Upper lobe of right lung (tissue), 1 donor: ENCODE measurements around the gene CFAP20. TPM values are rescaled to one million over a fixed set of nuclear protein-coding genes. Genes with fewer than 3 reads are reported as not detected.
A peak's percentile ranks its signal among the peaks of the same experiment; 100 is the strongest.

Source experiments
- ATAC-seq: fragments of 200-7000 bp; cut with Tn5 transposase; one replicate; pipeline ENCODE4 v1.9.1; 2020; ENCODE audit warnings: mild to moderate bottlenecking, moderate library complexity
- DNase-seq: peaks from one replicate; pipeline ENCODE4 v3.0.0-alpha.2; 2020
- H3K27ac ChIP-seq: fragments of 200-600 bp; one replicate; pipeline ENCODE4 v1.8.0; 2022
- H3K27me3 ChIP-seq: fragments of 200-600 bp; one replicate; pipeline ENCODE4 v1.8.0; 2022; ENCODE audit warnings: mild to moderate bottlenecking
- H3K36me3 ChIP-seq: fragments of 200-600 bp; one replicate; pipeline ENCODE4 v1.8.0; 2022
- H3K4me1 ChIP-seq: fragments of 200-600 bp; one replicate; pipeline ENCODE4 v1.8.0; 2022
- H3K4me3 ChIP-seq: fragments of 200-600 bp; one replicate; pipeline ENCODE4 v1.8.0; 2022; ENCODE audit warnings: mild to moderate bottlenecking
- H3K9me3 ChIP-seq: fragments of 200-600 bp; one replicate; pipeline ENCODE4 v1.8.0; 2022
- intact Hi-C: fragments of 100-400 bp; cut with DNase I; formaldehyde crosslinking; loops from one replicate; pipeline ENCODE4 v1.11.0; 2022
- total RNA-seq: library from RNA; stranded (reverse); fragmentation: NEBNext Ultra II Directional; extraction: Animal tissue kit (Norgen Biotek cat#: 25700); gene quantifications from one replicate; pipeline ENCODE4 v1.2.1, GENCODE V29; 2021
- TF ChIP-seq, protein P1 (sequence below): fragments of 200-600 bp; IDR thresholded peaks from one replicate; pipeline ENCODE4 v1.8.0; 2022; ENCODE audit warnings: antibody characterized with exemption
- donor health status: DM: no; HTN: yes; CAD: no; lungs with severe emphysema.

CFAP20 gene
- total RNA-seq, 1 donor from 2014 or later: 24.8 TPM

DNA sequence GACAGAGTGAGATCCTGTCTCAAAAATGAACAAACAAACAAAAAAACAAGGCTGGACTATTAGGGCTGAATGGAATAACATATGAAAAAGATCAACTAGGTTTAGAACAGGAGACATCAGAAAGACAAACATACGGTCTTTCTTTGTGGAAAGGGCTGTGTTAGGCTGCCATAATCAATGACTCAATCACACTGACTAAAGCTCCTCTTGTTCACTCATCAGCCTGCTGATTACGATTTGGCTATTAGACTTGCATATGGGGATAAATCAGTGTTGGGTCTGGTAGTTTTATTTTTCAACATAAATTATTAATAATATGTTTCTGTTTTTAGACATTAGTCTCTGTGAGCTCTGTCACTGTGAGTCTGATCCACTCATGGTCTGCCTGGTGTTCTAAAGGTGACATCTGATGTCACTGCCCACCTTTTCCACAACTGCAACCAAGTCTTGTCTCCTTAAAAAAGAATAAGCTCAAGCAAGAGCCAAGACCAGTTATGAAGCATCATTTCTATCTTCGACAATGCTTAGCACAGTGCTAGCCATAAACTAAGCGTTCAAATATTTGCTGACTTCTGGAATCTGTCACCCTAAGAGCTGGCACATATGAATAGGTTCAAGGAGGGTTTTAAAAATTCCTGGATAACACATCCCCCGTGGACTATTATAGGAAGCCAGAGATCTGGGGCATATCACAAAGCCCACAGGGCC, 10.2 kb downstream of the CFAP20 start:
- H3K27ac ChIP-seq: no peak overlapping the region
- TF ChIP-seq, protein P1, sequence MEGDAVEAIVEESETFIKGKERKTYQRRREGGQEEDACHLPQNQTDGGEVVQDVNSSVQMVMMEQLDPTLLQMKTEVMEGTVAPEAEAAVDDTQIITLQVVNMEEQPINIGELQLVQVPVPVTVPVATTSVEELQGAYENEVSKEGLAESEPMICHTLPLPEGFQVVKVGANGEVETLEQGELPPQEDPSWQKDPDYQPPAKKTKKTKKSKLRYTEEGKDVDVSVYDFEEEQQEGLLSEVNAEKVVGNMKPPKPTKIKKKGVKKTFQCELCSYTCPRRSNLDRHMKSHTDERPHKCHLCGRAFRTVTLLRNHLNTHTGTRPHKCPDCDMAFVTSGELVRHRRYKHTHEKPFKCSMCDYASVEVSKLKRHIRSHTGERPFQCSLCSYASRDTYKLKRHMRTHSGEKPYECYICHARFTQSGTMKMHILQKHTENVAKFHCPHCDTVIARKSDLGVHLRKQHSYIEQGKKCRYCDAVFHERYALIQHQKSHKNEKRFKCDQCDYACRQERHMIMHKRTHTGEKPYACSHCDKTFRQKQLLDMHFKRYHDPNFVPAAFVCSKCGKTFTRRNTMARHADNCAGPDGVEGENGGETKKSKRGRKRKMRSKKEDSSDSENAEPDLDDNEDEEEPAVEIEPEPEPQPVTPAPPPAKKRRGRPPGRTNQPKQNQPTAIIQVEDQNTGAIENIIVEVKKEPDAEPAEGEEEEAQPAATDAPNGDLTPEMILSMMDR: no peak
- intact Hi-C loops: no loop called here
- no peaks in the 10 kb centered on the region for H3K9me3 ChIP-seq
- H3K36me3 ChIP-seq: peaks cover 29% of the 10 kb centered on the region
- H3K4me3 ChIP-seq: no peak overlapping the region
- ATAC-seq (no peak), DNase-seq (no peak)
- H3K27me3 ChIP-seq: no peaks in the 10 kb centered on the region
- H3K4me1 ChIP-seq: peaks cover 36% of the 10 kb centered on the region

DNA sequence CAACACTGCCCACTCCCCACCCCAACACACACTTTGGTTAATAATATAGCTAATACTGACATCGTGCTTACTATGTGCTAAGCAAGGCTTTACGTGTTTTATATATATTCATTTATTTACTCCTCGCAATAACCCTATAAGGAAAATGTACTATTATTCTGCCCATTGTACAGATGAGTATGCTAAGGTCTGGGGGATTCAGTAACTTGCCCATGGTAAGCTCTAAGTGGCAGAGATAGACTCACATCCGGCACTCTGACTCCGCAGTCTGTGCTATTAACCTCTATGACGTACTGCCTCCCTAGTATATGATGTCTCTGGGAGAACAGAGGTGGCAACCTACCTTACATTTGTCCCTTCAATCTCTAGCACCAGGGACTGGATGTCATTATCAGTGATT, 12.7 kb downstream of the CFAP20 start:
- Histone ChIP-seq H3K36me3 (peaks cover 45% of the 10 kb centered on the region), H3K27me3 (no peaks in the 10 kb centered on the region), H3K27ac (no peak overlapping the region), H3K4me1 (peaks cover 25% of the 10 kb centered on the region), H3K4me3 (no peak overlapping the region), H3K9me3 (no peaks in the 10 kb centered on the region)
- ATAC-seq (no peak), DNase-seq (no peak)
- TF ChIP-seq, protein P1: no peak
- intact Hi-C loops: no loop called here

DNA sequence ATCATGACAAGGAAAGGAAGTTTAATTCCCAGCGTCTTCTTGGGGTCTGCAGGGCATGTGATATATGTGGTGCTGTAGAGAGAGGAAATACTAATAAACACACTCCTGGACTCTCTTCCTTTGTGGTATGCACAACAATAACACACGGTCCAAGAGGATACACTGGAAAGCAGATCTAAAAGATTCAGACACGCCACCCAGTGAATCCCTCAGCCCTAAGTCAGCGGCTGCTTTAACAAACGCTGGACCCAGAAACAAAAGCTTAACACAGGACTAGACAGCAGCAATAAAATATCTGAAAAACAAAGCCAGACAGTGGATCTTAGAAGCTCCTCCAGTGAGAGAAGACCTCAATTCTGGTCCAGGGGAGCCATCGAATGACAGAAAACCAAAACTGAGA, 13.1 kb downstream of the CFAP20 start:
- Histone ChIP-seq H3K9me3 (no peaks in the 10 kb centered on the region), H3K4me3 (no peak overlapping the region), H3K27ac (peak overlapping the region; percentile 14), H3K27me3 (no peaks in the 10 kb centered on the region), H3K36me3 (peaks cover 45% of the 10 kb centered on the region), H3K4me1 (peaks cover 21% of the 10 kb centered on the region)
- TF ChIP-seq, protein P1: no peak
- DNase-seq (no peak), ATAC-seq (no peak)
- intact Hi-C loops: no loop called here

DNA sequence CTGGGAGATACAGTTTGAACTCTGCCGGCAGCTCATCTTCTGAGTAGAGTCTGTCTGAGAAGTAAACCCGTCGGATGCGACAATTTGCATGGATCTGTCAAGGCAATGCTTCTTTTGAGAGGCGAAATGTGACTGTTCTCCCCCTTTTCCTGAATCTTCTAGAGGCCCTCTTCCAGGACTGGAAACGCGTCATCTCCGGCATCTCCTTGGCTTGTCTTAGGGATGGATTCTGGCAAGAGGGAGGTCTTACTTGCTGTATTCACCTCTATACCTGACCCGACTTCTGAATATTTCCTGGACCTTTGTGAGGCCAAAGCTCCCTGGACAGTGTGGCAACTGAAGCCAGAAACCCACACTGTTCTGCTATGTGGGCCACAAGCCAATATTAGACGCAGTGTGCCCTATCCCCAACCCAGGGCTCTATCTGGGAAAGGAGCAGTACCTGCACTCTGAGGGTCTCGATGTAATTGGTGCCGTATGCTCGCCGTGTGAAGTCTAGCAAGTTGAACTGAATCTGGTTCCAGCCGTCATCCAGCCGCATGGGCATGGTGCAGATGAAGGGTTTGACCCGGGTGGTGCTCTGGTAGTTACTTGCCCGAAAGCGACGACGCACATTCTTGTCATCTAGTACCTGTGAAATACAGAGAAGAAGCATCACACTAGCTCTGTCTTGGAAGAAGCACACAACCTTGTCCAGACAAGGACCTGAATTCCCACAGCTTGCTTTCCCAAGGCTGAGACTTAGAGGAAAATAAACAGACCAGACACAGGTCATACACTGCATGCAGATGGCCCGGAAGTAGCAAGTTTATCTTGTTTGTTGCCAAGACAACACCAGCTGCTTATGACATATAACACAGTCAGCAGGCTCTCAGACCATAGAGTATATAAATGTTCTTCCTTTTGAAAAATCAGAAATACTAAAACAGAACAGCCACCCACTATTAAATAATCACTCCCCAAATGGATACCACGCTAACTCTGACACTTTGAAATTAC, 14.1 kb downstream of the CFAP20 start:
- intact Hi-C loops: no loop called here
- ATAC-seq: no peak
- H3K4me3 ChIP-seq: no peak overlapping the region
- DNase-seq: no peak
- peak overlapping the region; percentile 14 for H3K27ac ChIP-seq
- peaks cover 45% of the 10 kb centered on the region for H3K36me3 ChIP-seq
- H3K9me3 ChIP-seq: no peaks in the 10 kb centered on the region
- peaks cover 12% of the 10 kb centered on the region for H3K4me1 ChIP-seq
- TF ChIP-seq, protein P1: no peak
- H3K27me3 ChIP-seq: no peaks in the 10 kb centered on the region

DNA sequence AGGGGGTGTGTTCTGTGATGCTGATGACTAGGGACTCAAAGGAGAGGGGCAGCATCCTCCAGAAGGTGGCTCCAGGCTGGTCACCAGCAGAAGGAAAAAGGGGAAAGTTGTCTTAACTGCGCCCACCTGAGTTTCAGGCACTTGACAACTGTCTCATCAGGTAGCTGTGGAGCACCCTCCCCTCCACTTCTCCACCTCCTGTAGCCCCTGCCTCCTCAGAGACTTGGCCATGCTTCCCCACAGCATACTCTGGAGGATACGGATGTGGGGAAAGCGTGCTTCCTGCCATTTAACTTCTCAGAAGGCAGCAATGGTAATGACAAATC, 17.9 kb downstream of the CFAP20 start:
- Histone ChIP-seq H3K27me3 (no peaks in the 10 kb centered on the region), H3K4me3 (no peak overlapping the region), H3K4me1 (no peaks in the 10 kb centered on the region), H3K27ac (no peak overlapping the region), H3K9me3 (no peaks in the 10 kb centered on the region), H3K36me3 (peaks cover 40% of the 10 kb centered on the region)
- intact Hi-C loops: no loop called here
- TF ChIP-seq, protein P1: no peak
- DNase-seq (no peak), ATAC-seq (no peak)
